Upper lobe of left lung (tissue), 6 donors: Measurements from ENCODE around the gene GPR33. TPM values are rescaled to one million over a fixed set of nuclear protein-coding genes. Genes with fewer than 3 reads are reported as not detected.
"Not testable (repeated sequence)": the region's sequence is repeated elsewhere in the genome, so short reads cannot be mapped to it uniquely, and the experiment has no call there.

Source experiments
- ATAC-seq, 2 donors: fragments of 200-7000 bp; cut with Tn5 transposase; one replicate each; pipeline ENCODE4 v1.9.1; 2022; ENCODE audit warnings: mild to moderate bottlenecking in 2 of 2, moderate library complexity in 2 of 2; ENCODE audit not compliant: low FRiP score in 2 of 2
- DNase-seq, 2 donors: peaks; one replicate each; pipeline ENCODE4 v3.0.0-alpha.2; 2019 to 2020
- H3K27ac ChIP-seq, 4 donors: fragments of 200-600 bp; sonication (generic); one replicate each; pipeline ENCODE4 v1.5.1; 2016 to 2019
- H3K27me3 ChIP-seq, 4 donors: fragments of 200-600 bp; sonication (generic); one replicate each; pipeline ENCODE4 v1.5.1; 2017 to 2019
- H3K36me3 ChIP-seq, 4 donors: fragments of 200-600 bp; sonication (generic); one replicate each; pipeline ENCODE4 v1.5.1; 2016 to 2019
- H3K4me1 ChIP-seq, 4 donors: fragments of 200-600 bp; sonication (generic); one replicate each; pipeline ENCODE4 v1.5.1; 2018 to 2019
- H3K4me3 ChIP-seq, 4 donors: fragments of 200-600 bp; sonication (generic); one replicate each; pipeline ENCODE4 v1.5.1; 2017 to 2019; ENCODE audit warnings: mild to moderate bottlenecking in 2 of 4, moderate library complexity in 1 of 4
- H3K9me3 ChIP-seq, 4 donors: fragments of 200-600 bp; sonication (generic); one replicate each; pipeline ENCODE4 v1.5.1; 2018 to 2019
- EP300 ChIP-seq, 4 donors: sonication (generic); formaldehyde crosslinking; IDR thresholded peaks; one replicate each; pipeline ENCODE4 v1.5.1; 2017; ENCODE audit warnings: antibody characterized with exemption in 4 of 4, control low read depth in 2 of 4
- POLR2A ChIP-seq, 4 donors: fragments of 450-650 bp; IDR thresholded peaks; one replicate each; pipeline ENCODE4 v1.5.1; 2016 to 2017; ENCODE audit warnings: antibody characterized with exemption in 4 of 4, mild to moderate bottlenecking in 2 of 4
- POLR2AphosphoS5 ChIP-seq, 2 donors: sonication (generic); formaldehyde crosslinking; IDR thresholded peaks; one replicate each; pipeline ENCODE4 v1.5.1; 2017; ENCODE audit warnings: antibody characterized with exemption in 2 of 2
- WGBS, 2 donors: methylation state at CpG; one replicate each; pipeline ENCODE4 v1.1.5; 2017 to 2018; 5-methylcytosine and 5-hydroxymethylcytosine counted together
- total RNA-seq, 6 donors: library from RNA; depleted of rRNA in 4 of 6; stranded (reverse); fragments of >200 nt in 4 of 6; gene quantifications; one replicate each; pipeline versions ENCODE4 v1.1.0 to v1.2.1, GENCODE V29; 2016 to 2021
- TF ChIP-seq, protein P1 (sequence below), 6 experiments: fragments of 450-650 bp in 4 of 6; fragments of 200-600 bp in 2 of 6; sonication (generic) in 2 of 6; IDR thresholded peaks; one replicate each; pipeline ENCODE4 v1.5.1; 2016 to 2019; ENCODE audit warnings: antibody characterized with exemption in 6 of 6
- donor health status: DM: no; HTN: no; CAD: no; lungs with moderate emphysema.
- donor health status: DM: no; HTN: yes; CAD: no; lungs with severe emphysema.

GPR33 gene
- total RNA-seq, 6 donors from 2014 or later = not detected

DNA sequence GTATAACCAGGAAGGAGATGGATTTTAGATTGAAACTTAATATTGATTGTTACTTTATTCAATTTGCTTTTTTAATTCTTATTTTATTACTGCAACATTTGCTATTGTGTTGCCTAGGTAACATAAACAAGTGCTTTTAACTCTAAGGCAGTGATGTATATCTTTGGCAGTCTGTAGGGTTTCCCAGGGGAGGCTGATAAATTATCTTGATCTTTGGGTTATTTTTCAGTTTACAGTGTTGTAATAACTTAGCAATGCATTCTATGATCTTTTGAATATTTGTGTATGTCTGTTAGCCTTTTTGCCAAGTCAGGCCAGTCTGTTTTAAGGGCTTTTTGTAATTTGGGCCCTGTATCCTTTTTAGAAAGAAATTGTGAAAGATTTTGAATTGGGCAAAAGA is 22.7 kb downstream of the GPR33 start:
- Histone ChIP-seq H3K27ac (no peak overlapping the region), H3K4me3 (no peak overlapping the region), H3K9me3 (no peaks in the 10 kb centered on the region), H3K4me1 (no peaks in the 10 kb centered on the region), H3K27me3 (no peaks in the 10 kb centered on the region), H3K36me3 (no peaks in the 10 kb centered on the region)
- ATAC-seq = no peak
- no peak for DNase-seq
- TF ChIP-seq POLR2AphosphoS5 (IDR thresholded peaks at IDR 0.05) (no peak), EP300 (IDR thresholded peaks at IDR 0.05) (no peak), POLR2A (IDR thresholded peaks at IDR 0.05) (no peak)
- TF ChIP-seq, protein P1, sequence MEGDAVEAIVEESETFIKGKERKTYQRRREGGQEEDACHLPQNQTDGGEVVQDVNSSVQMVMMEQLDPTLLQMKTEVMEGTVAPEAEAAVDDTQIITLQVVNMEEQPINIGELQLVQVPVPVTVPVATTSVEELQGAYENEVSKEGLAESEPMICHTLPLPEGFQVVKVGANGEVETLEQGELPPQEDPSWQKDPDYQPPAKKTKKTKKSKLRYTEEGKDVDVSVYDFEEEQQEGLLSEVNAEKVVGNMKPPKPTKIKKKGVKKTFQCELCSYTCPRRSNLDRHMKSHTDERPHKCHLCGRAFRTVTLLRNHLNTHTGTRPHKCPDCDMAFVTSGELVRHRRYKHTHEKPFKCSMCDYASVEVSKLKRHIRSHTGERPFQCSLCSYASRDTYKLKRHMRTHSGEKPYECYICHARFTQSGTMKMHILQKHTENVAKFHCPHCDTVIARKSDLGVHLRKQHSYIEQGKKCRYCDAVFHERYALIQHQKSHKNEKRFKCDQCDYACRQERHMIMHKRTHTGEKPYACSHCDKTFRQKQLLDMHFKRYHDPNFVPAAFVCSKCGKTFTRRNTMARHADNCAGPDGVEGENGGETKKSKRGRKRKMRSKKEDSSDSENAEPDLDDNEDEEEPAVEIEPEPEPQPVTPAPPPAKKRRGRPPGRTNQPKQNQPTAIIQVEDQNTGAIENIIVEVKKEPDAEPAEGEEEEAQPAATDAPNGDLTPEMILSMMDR (IDR thresholded peaks at IDR 0.05) = no peak

DNA sequence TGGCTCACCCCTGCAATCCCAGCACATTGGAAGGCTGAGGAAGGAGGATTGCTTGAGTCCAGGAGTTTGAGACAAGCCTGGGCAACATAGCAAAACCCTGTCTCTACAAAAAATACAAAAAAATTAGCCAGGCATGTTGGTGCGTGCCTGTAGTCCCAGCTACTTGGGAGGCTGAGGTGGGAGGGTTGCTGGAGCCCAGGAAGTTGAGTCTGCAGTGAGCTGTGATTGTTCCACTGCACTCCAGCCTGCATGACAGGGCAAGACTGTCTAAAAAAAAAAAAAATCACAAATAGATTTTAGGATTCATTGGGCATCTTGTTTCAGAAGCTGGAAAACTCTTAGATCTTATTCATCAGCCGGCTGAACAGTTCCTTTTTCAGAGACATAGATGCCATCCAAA is 25.4 kb downstream of the GPR33 start:
- not testable (repeated sequence) for H3K9me3 ChIP-seq, H3K4me1 ChIP-seq, DNase-seq, H3K4me3 ChIP-seq, H3K27me3 ChIP-seq, ATAC-seq, H3K27ac ChIP-seq, H3K36me3 ChIP-seq
- 87 to 89% methylated on average over 2 of the region's 2 CpGs for whole genome bisulfite sequencing, 2 donors

DNA sequence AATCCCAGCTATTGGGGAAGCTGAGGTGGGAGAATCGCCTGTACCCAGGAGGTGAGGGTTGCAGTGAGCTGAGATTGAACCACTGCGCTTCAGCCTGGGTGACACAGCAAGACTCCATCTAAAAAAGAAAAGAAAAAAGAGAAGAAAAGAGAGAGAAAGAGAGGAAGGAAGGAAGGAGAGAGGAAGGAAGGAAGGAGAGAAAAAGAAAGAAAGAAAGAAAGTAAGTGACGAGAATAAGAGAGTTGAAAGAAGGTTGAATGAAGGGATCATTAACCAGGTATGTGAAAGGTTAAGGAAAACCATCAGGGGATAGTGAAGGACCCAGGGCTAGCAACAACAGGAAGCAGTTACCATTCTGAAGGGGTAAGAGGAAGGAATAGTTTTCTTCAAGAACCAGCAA is 26.3 kb downstream of the GPR33 start:
- ATAC-seq (no peak), DNase-seq (no peak)
- WGBS, 2 donors = 82 to 86% methylated on average over 3 of the region's 3 CpGs
- Histone ChIP-seq H3K36me3 (no peaks in the 10 kb centered on the region), H3K27ac (no peak overlapping the region), H3K4me3 (no peak overlapping the region), H3K4me1 (peaks cover 3 to 6% (median 4%) of the 10 kb centered on the region in 4 donors), H3K9me3 (no peaks in the 10 kb centered on the region), H3K27me3 (no peaks in the 10 kb centered on the region)
- no peak for TF ChIP-seq EP300 (IDR thresholded peaks at IDR 0.05)
- no peak for TF ChIP-seq POLR2A (IDR thresholded peaks at IDR 0.05)
- TF ChIP-seq, protein P1 (IDR thresholded peaks at IDR 0.05) = no peak
- no peak for TF ChIP-seq POLR2AphosphoS5 (IDR thresholded peaks at IDR 0.05)

DNA sequence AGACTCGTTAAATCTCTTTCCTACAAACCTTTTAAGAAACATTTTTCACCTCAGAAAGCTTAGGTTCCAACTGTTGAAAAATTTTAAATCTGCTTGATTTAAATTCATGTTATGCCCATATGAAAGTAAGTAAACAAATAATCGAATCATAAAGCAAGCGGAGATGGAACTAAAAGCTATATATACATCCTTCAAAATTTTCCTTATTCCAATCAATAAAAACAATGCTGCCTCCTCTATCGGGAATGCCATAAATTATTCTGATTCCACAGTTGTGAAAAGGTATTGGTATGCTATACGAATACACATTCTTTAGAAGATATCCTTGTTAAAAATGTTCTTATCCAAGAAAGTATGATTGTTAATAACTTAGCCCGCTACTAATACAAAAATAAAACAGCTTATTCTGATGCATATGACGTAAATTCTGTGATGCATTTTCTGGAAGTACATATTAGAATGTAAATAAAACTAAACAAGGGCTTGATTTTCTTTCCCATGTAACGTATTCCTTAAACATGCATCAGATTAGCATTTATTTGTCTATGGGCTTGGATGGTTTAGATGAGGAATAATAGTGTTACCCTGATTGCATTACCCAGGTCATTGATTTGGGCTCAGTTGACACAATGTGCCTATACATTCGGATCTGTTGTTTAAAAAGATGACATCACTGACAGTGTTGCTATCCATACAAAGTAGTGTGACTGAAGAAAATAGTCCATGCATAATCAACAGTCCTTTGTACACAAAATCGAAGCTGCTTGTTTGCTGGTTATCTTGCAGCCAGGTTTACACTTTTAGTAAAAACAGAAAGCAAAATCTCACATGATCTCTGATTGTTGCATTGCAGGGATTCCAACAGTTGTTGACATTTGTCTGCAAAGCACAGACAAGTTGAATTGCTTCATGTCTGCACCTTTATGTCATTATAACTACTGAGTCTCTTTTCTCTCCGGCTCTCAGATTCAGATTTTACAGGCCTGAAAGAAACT is 29.9 kb downstream of the GPR33 start:
- H3K27ac ChIP-seq = peak overlapping the region; percentile 82 to 92 (median 89)
- ATAC-seq (no peak), DNase-seq (no peak)
- H3K4me1 ChIP-seq = peaks cover 5 to 12% (median 10%) of the 10 kb centered on the region in 4 donors
- 42 to 50% methylated on average over 11 of the region's 11 CpGs for WGBS, 2 donors
- peaks cover 0 to 2% (median 0%) of the 10 kb centered on the region in 4 donors for H3K36me3 ChIP-seq
- H3K27me3 ChIP-seq = no peaks in the 10 kb centered on the region
- H3K4me3 ChIP-seq = peak overlapping the region in 3 of 4 donors; percentile 63 to 81 (median 78)
- no peaks in the 10 kb centered on the region for H3K9me3 ChIP-seq
- TF ChIP-seq POLR2AphosphoS5 (IDR thresholded peaks at IDR 0.05) (no peak), POLR2A (IDR thresholded peaks at IDR 0.05) (no peak), EP300 (IDR thresholded peaks at IDR 0.05) (no peak)
- TF ChIP-seq, protein P1 (IDR thresholded peaks at IDR 0.05) = no peak

DNA sequence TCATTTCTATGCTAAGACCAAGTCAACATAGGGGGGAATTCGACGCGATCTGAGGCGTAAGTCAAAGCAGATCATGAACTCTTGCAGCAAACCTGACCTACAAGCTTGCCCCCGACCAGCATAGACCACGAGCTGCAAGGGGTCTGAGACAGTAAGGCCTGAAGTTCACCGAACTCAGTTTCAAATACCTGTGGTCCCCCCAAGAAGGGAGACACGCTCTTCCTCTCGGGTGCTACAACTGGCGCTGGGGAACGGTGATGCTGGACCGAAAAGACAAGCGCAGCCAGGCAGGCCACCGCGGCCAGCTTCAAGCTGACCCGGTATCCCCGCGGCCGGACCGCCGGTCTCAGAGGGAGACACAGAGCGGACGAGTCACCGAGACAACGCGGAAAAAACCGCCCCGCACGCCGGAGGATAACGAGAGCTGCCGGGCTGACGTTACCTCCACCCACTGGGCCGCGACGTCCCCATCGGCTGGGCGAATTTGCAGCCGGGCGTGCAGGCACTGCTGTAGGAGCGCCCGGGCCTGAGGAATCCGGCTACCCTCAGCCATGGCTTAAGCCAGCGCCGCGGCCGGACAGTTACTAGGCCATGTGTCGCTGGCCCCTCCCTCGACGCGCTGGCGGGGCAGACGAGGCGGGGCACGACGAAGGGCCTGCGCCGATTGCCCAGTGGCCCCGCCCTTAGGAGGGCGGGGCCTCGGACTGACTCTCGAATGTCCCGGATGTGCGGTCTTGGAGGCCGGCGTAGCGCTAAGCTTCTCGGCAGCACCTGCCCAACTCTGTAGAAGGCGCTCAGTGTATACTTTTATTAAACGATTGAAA is 30.8 kb downstream of the GPR33 start, which contains the start of gene DTD2:
DTD2 (minus strand) TSS at position 666 of the 824 bp plus-strand sequence; CDS start at position 553, 113 bp downstream.
- DNase-seq (peak; percentile 97 to 98), ATAC-seq (peak; percentile 100)
- 0% methylated on average over 18 to 55 of the region's 70 CpGs for WGBS, 2 donors
- H3K4me1 ChIP-seq = peaks cover 5 to 12% (median 10%) of the 10 kb centered on the region in 4 donors
- peak within 1 kb of the TSS; percentile 63 to 81 (median 75) for H3K4me3 ChIP-seq
- H3K36me3 ChIP-seq = peaks cover 0 to 8% (median 1%) of the 10 kb centered on the region in 4 donors
- no peaks in the 10 kb centered on the region for H3K27me3 ChIP-seq
- no peak for TF ChIP-seq EP300 (IDR thresholded peaks at IDR 0.05)
- TF ChIP-seq, protein P1 (IDR thresholded peaks at IDR 0.05) = peak in 2 of 6 experiments; percentile 13 to 19
- peak in 1 of 2 donors; percentile 92 for TF ChIP-seq POLR2AphosphoS5 (IDR thresholded peaks at IDR 0.05)
- peak in 3 of 4 donors; percentile 79 to 92 (median 87) for TF ChIP-seq POLR2A (IDR thresholded peaks at IDR 0.05)
- H3K27ac ChIP-seq = peak within 1 kb of the TSS; percentile 82 to 92 (median 89)
- H3K9me3 ChIP-seq = no peaks in the 10 kb centered on the region
